Dendritic cell treated with granulocyte-macrophage colony-stimulating factor and Interleukin-4, amounts not matched to agents 40 ng/mL and 50 ng/mL, for 4 days (primary cell): ENCODE data around the gene SLC48A1.

Experiments
- H3K27ac Mint-ChIP-seq: one replicate; pipeline ENCODE4 v1.8.0; 2022; ENCODE audit warnings: mild to moderate bottlenecking, mixed read lengths
- H3K27me3 Mint-ChIP-seq: one replicate; pipeline ENCODE4 v1.8.0; 2022; ENCODE audit warnings: mild to moderate bottlenecking, mixed read lengths
- H3K36me3 Mint-ChIP-seq: one replicate; pipeline ENCODE4 v1.8.0; 2022; ENCODE audit warnings: low read depth, mixed read lengths
- H3K4me1 Mint-ChIP-seq: one replicate; pipeline ENCODE4 v1.8.0; 2022; ENCODE audit warnings: low read depth, mixed read lengths
- H3K4me3 Mint-ChIP-seq: one replicate; pipeline ENCODE4 v1.8.0; 2022; ENCODE audit warnings: mild to moderate bottlenecking, moderate library complexity, mixed read lengths
- H3K9me3 Mint-ChIP-seq: one replicate; pipeline ENCODE4 v1.8.0; 2022; ENCODE audit warnings: mixed read lengths
- intact Hi-C: fragments of 100-400 bp; cut with micrococcal nuclease; formaldehyde crosslinking; loops from one replicate; pipeline ENCODE4 v1.15.0; 2022

Gene SLC48A1

DNA sequence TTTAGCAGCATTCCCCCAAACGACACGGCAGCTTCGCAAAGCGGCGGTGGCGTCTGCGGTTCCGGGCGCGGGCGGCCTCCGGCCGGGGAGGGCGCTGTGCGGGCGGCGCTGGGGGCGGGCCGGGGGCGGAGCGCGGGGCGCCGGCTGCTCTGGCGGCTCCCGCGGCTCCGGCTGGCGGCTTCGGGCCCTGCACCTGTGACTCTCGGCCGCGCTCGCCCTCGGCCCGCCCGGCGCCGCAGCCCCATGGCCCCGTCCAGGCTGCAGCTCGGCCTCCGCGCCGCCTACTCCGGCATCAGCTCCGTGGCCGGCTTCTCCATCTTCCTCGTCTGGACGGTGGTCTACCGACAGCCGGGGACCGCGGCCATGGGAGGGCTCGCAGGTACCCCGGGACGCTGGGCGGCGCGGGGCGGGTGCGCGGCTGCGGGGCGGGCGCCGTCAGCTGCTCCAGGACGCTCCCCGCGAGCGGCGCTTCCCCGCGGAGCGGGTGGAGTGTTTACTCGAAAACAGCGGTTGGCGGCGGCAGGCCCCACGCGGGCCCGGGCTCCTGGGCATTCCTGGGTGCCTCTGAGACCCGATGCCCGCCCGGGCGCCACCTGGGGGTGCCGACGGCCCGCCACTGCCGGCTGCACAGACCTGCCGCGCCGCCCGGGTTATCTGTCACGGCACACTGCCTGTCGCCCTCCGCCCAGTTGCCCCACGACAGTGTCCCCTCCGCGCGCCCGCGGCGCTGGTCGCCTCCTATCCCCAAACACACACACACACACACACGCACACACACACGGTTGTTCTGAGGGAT, at the start of gene SLC48A1:
Gene SLC48A1 (plus strand): TSS at position 177 of the 796 bp plus-strand sequence. CDS start 67 bp downstream, at position 244.
- Mint-ChIP-seq H3K27me3 (peaks cover 3% of the 10 kb centered on the region), H3K27ac (peak within 1 kb of the TSS; percentile 89), H3K4me3 (peak within 1 kb of the TSS; percentile 94), H3K36me3 (peaks cover 6% of the 10 kb centered on the region), H3K9me3 (no peaks in the 10 kb centered on the region), H3K4me1 (peaks cover 53% of the 10 kb centered on the region)
- intact Hi-C loops = no loop called here

GRCh38 chr12:47725091-47725772, 47.8 kb upstream of the SLC48A1 start, which contains the start of gene ENDOU:
TSS of gene ENDOU (minus strand) at chr12:47725490. CDS start at chr12:47725413, 77 bp downstream.
- H3K27me3 Mint-ChIP-seq = peaks cover 9% of the 10 kb centered on the region
- no peak within 1 kb of the TSS for H3K27ac Mint-ChIP-seq
- peaks cover 52% of the 10 kb centered on the region for H3K36me3 Mint-ChIP-seq
- intact Hi-C loops = no loop called here
- H3K4me3 Mint-ChIP-seq = no peak within 1 kb of the TSS
- H3K9me3 Mint-ChIP-seq = no peaks in the 10 kb centered on the region
- peaks cover 14% of the 10 kb centered on the region for H3K4me1 Mint-ChIP-seq

- Mint-ChIP-seq H3K9me3 (no peaks in the 10 kb centered on the region), H3K27me3 (peaks cover 9% of the 10 kb centered on the region), H3K27ac (no peak overlapping the region), H3K36me3 (peaks cover 45% of the 10 kb centered on the region), H3K4me1 (peaks cover 12% of the 10 kb centered on the region), H3K4me3 (no peak overlapping the region)
- intact Hi-C loops = no loop called here
These were observed 47.1 kb upstream of the SLC48A1 start for GRCh38 chr12:47725893-47726292.

DNA sequence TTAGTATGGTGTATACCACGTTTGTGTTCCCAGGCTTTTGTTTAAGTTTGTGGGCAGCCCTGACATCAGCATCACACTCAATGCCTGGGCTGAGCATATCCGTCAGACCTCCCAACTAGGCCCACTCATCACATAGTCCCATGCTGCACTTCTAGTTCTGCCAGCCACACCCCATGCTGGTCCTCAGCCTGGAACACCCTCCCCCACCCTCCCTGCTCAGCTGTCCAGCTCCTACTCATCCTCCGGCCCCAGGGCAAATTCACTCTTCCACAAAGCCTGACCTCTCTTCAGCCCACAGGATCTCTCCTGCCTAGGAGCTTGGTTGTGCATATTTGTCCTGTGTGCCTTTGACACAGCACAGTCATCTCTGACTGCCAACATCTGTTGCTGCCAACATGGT, 43.8 kb upstream of the SLC48A1 start:
- Mint-ChIP-seq H3K36me3 (peaks cover 15% of the 10 kb centered on the region), H3K27ac (no peak overlapping the region)

GRCh38 chr12:47730341-47730744, 42.7 kb upstream of the SLC48A1 start:
- Mint-ChIP-seq H3K9me3 (no peaks in the 10 kb centered on the region), H3K4me1 (peaks cover 24% of the 10 kb centered on the region), H3K27ac (no peak overlapping the region), H3K27me3 (peaks cover 2% of the 10 kb centered on the region), H3K36me3 (peaks cover 8% of the 10 kb centered on the region), H3K4me3 (no peak overlapping the region)
- intact Hi-C loops = no loop called here

More for the DNA sequence above, 43.8 kb upstream of the SLC48A1 start:
- H3K27me3 Mint-ChIP-seq = peaks cover 4% of the 10 kb centered on the region
- H3K4me1 Mint-ChIP-seq = peaks cover 15% of the 10 kb centered on the region
- H3K4me3 Mint-ChIP-seq = no peak overlapping the region
- intact Hi-C loops = no loop called here
- H3K9me3 Mint-ChIP-seq = no peaks in the 10 kb centered on the region

DNA sequence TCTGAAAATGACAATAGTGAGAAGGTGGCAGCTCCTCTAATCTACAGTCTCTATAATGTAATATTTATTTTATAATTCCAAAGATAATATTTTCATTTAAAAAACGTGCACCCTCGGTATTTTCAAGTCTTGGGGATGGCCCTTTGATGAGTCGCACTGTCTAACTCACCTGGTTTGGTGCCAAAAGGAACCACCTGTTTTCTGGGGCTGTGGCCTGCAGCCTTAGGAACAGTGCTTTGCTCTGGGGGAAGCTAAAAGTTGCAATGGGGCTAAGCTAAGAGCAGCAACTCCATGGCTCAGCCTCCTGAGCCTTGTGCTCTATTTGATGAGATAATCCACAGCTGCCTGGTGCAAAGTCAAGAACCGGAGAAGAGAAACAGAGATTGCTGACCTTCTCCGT, 41.3 kb upstream of the SLC48A1 start:
- H3K36me3 Mint-ChIP-seq = peaks cover 8% of the 10 kb centered on the region
- no peaks in the 10 kb centered on the region for H3K9me3 Mint-ChIP-seq
- intact Hi-C loops = no loop called here
- no peak overlapping the region for H3K4me3 Mint-ChIP-seq
- H3K27me3 Mint-ChIP-seq = peaks cover 1% of the 10 kb centered on the region
- no peak overlapping the region for H3K27ac Mint-ChIP-seq
- H3K4me1 Mint-ChIP-seq = peaks cover 38% of the 10 kb centered on the region

DNA sequence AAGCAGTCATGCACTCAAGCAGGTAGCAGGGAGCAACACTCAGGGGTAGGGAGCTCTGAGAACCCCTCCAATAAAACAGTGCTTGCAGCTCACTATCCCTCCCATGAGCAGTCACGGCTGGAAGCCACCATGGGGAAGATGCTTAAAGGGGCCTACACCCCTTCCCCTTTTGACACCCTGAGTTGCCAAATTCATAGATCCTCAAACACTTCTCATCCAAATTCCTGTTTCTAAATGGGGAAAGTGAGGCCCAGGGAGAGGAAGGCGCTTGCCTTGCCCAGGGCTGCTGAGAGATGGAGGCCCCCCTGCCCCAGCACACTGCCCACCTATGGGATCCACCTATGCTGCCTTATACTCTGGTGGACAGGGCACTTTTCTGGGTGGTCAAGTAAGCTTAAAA, 40.5 kb upstream of the SLC48A1 start:
- intact Hi-C loops = no loop called here
- H3K9me3 Mint-ChIP-seq = no peaks in the 10 kb centered on the region

GRCh38 chr12:47733142-47733541, 39.9 kb upstream of the SLC48A1 start:
- Mint-ChIP-seq H3K9me3 (no peaks in the 10 kb centered on the region), H3K4me3 (no peak overlapping the region), H3K36me3 (peaks cover 8% of the 10 kb centered on the region), H3K4me1 (peaks cover 45% of the 10 kb centered on the region), H3K27ac (peak overlapping the region; percentile 26), H3K27me3 (peaks cover 2% of the 10 kb centered on the region)
- intact Hi-C loops = no loop called here

More for the DNA sequence above, 40.5 kb upstream of the SLC48A1 start:
- H3K27ac Mint-ChIP-seq = peak overlapping the region; percentile 26
- H3K27me3 Mint-ChIP-seq = peaks cover 1% of the 10 kb centered on the region
- no peak overlapping the region for H3K4me3 Mint-ChIP-seq
- H3K4me1 Mint-ChIP-seq = peaks cover 45% of the 10 kb centered on the region
- H3K36me3 Mint-ChIP-seq = peaks cover 8% of the 10 kb centered on the region

GRCh38 chr12:47734725-47735480, 38.1 kb upstream of the SLC48A1 start:
- Mint-ChIP-seq H3K27me3 (peaks cover 11% of the 10 kb centered on the region), H3K27ac (peak overlapping the region; percentile 75), H3K4me3 (no peak overlapping the region), H3K36me3 (no peaks in the 10 kb centered on the region), H3K4me1 (peaks cover 52% of the 10 kb centered on the region), H3K9me3 (no peaks in the 10 kb centered on the region)
- intact Hi-C loops = no loop called here

DNA sequence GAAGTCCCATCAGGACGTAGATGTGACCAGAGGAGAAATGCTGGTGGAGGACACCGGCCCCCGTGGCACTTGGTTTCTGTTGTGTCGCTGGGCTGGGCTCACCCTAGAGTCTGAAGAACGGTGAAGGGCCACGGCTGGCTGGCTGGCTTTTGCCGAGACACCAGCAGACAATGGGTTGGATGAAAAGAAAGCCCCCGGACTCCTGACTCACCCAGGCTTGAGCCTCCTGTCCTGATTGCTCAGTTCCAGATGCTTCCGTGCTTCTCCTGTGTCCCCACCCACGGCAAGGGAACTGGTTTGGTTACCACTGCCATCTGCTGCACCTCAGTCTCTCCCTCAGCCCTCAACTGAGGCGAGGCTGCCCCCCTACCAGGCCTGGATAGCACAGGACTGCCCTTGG, 37.4 kb upstream of the SLC48A1 start:
- no peak overlapping the region for H3K4me3 Mint-ChIP-seq
- H3K27me3 Mint-ChIP-seq = peaks cover 16% of the 10 kb centered on the region
- H3K4me1 Mint-ChIP-seq = peaks cover 60% of the 10 kb centered on the region
- no peaks in the 10 kb centered on the region for H3K36me3 Mint-ChIP-seq
- intact Hi-C loops = no loop called here
- peak overlapping the region; percentile 35 for H3K27ac Mint-ChIP-seq
- no peaks in the 10 kb centered on the region for H3K9me3 Mint-ChIP-seq

DNA sequence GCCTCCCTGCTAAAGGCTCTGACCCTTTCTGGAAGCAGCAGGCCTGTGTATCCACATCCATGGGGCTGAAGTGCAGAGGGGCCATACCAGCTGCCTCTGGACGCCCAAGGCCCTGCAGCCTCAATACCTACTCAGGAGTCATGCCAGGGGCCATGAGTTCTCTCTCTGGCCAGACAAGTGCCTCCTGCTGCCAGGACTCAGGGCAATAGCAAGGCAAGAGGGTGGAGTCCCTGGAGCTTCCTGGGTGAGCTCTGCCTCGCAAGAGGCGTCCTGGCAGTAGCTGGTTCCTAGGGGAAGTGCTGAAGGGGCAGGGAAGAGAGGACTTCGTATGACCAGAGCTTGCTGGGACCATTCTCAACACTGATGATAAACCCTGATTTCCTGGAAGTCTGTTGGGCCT, 36.8 kb upstream of the SLC48A1 start:
- H3K27me3 Mint-ChIP-seq = peaks cover 17% of the 10 kb centered on the region
- H3K4me3 Mint-ChIP-seq = no peak overlapping the region
- H3K9me3 Mint-ChIP-seq = no peaks in the 10 kb centered on the region
- H3K36me3 Mint-ChIP-seq = no peaks in the 10 kb centered on the region
- intact Hi-C loops = no loop called here
- peak overlapping the region; percentile 35 for H3K27ac Mint-ChIP-seq
- H3K4me1 Mint-ChIP-seq = peaks cover 66% of the 10 kb centered on the region

- intact Hi-C loops = no loop called here
- Mint-ChIP-seq H3K36me3 (no peaks in the 10 kb centered on the region), H3K27me3 (peaks cover 18% of the 10 kb centered on the region), H3K9me3 (no peaks in the 10 kb centered on the region), H3K27ac (peak overlapping the region; percentile 43), H3K4me3 (no peak overlapping the region), H3K4me1 (peaks cover 68% of the 10 kb centered on the region)
These were observed 36.0 kb upstream of the SLC48A1 start for GRCh38 chr12:47736877-47737676.

GRCh38 chr12:47737936-47738594, 35.0 kb upstream of the SLC48A1 start:
- intact Hi-C loops = no loop called here
- peaks cover 58% of the 10 kb centered on the region for H3K4me1 Mint-ChIP-seq
- H3K36me3 Mint-ChIP-seq = no peaks in the 10 kb centered on the region
- no peak overlapping the region for H3K4me3 Mint-ChIP-seq
- H3K27ac Mint-ChIP-seq = no peak overlapping the region
- no peaks in the 10 kb centered on the region for H3K9me3 Mint-ChIP-seq
- peaks cover 18% of the 10 kb centered on the region for H3K27me3 Mint-ChIP-seq
